ENCODE data around the gene ATP2C2.

The ATP2C2 gene

DNA sequence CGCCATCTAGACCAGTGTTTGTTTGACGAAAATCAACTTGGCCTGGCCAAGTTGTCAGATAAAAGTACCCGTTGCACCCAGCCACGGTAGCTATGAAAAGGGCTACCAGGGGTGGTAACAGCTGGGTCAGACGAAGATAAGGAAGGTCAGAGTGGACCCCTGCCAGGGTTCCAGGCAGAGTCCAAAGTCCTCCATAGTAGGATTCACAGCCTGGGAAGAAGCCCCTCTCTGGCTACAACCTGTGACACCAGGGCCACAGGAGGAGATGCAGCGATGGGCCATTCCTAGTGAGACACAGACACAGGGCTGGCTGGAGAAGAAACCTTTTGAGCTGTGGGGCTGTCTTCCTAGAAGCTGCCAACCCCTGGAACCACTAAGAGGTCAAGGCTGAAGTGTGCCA is 96.8 kb downstream of the ATP2C2 start:
- TF ChIP-seq PKNOX1 (IDR thresholded peaks at IDR 0.05), result no peak
- TF ChIP-seq LEF1 (IDR thresholded peaks at IDR 0.05; ENCODE audit: borderline replicate concordance), result no peak
- no peak for TF ChIP-seq NFRKB (IDR thresholded peaks at IDR 0.05)
- no peak for TF ChIP-seq FOXM1 (IDR thresholded peaks at IDR 0.05; ENCODE audit: borderline replicate concordance)
- no peak for TF ChIP-seq CTBP1 (IDR thresholded peaks at IDR 0.05; ENCODE audit: borderline replicate concordance)
- no peak for TF ChIP-seq TARDBP (IDR thresholded peaks at IDR 0.05)
- TF ChIP-seq HDGF (IDR thresholded peaks at IDR 0.05; ENCODE audit: borderline replicate concordance), result no peak
- no peak for TF ChIP-seq BHLHE40 (IDR thresholded peaks at IDR 0.05; ENCODE audit: borderline replicate concordance)
- no peak for TF ChIP-seq FOXK2 (IDR thresholded peaks at IDR 0.05)
- TF ChIP-seq ELF4 (IDR thresholded peaks at IDR 0.05), result no peak
- no peak for TF ChIP-seq ARNT (IDR thresholded peaks at IDR 0.05)
- TF ChIP-seq FOXA1 (IDR thresholded peaks at IDR 0.05), result no peak
- no peak for TF ChIP-seq SUZ12 (IDR thresholded peaks at IDR 0.05)
- no peak for TF ChIP-seq SP1 (IDR thresholded peaks at IDR 0.05)
- TF ChIP-seq L3MBTL2 (conservative IDR thresholded peaks at IDR 0.05), result no peak
- no peak for TF ChIP-seq ZNF384 (IDR thresholded peaks at IDR 0.05)
- DNase-seq (ENCODE audit: extremely low spot score), result no peak
- ChIA-PET CTCF (no interaction called here), POLR2A (no interaction called here)

- no peak for DNase-seq (ENCODE audit: extremely low spot score)
- CTCF ChIA-PET, result no interaction called here
- TF ChIP-seq SP1 (IDR thresholded peaks at IDR 0.05) (no peak), ARNT (IDR thresholded peaks at IDR 0.05) (no peak), ZNF384 (IDR thresholded peaks at IDR 0.05) (no peak), HDGF (IDR thresholded peaks at IDR 0.05; ENCODE audit: borderline replicate concordance) (no peak), FOXK2 (IDR thresholded peaks at IDR 0.05) (no peak), PKNOX1 (IDR thresholded peaks at IDR 0.05) (no peak), FOXA1 (IDR thresholded peaks at IDR 0.05) (no peak), ELF4 (IDR thresholded peaks at IDR 0.05) (no peak), BHLHE40 (IDR thresholded peaks at IDR 0.05; ENCODE audit: borderline replicate concordance) (no peak), NFRKB (IDR thresholded peaks at IDR 0.05) (no peak), FOXM1 (IDR thresholded peaks at IDR 0.05; ENCODE audit: borderline replicate concordance) (no peak), L3MBTL2 (conservative IDR thresholded peaks at IDR 0.05) (no peak)
- POLR2A ChIA-PET, result no interaction called here
These were observed 98.4 kb downstream of the ATP2C2 start for GRCh38 chr16:84466692-84467091.

- ChIA-PET CTCF (no interaction called here), POLR2A (no interaction called here)
- no peak for TF ChIP-seq ZNF384 (IDR thresholded peaks at IDR 0.05)
- no peak for TF ChIP-seq HDGF (IDR thresholded peaks at IDR 0.05; ENCODE audit: borderline replicate concordance)
- no peak for TF ChIP-seq L3MBTL2 (conservative IDR thresholded peaks at IDR 0.05)
- TF ChIP-seq PKNOX1 (IDR thresholded peaks at IDR 0.05), result no peak
- TF ChIP-seq FOXM1 (IDR thresholded peaks at IDR 0.05; ENCODE audit: borderline replicate concordance), result no peak
- no peak for TF ChIP-seq SP1 (IDR thresholded peaks at IDR 0.05)
- no peak for TF ChIP-seq TARDBP (IDR thresholded peaks at IDR 0.05)
- no peak for TF ChIP-seq LEF1 (IDR thresholded peaks at IDR 0.05; ENCODE audit: borderline replicate concordance)
- no peak for TF ChIP-seq SUZ12 (IDR thresholded peaks at IDR 0.05)
- no peak for DNase-seq (ENCODE audit: extremely low spot score)
These were observed 98.9 kb downstream of the ATP2C2 start for GRCh38 chr16:84467256-84467655.

GRCh38 chr16:84467709-84468108 is 99.4 kb downstream of the ATP2C2 start:
- CTCF ChIA-PET, result no interaction called here
- TF ChIP-seq ELF4 (IDR thresholded peaks at IDR 0.05), result no peak
- TF ChIP-seq FOXA1 (IDR thresholded peaks at IDR 0.05), result no peak
- no peak for TF ChIP-seq HDGF (IDR thresholded peaks at IDR 0.05; ENCODE audit: borderline replicate concordance)
- TF ChIP-seq L3MBTL2 (conservative IDR thresholded peaks at IDR 0.05), result no peak
- TF ChIP-seq CTBP1 (IDR thresholded peaks at IDR 0.05; ENCODE audit: borderline replicate concordance), result no peak
- TF ChIP-seq ZNF384 (IDR thresholded peaks at IDR 0.05), result no peak
- no peak for TF ChIP-seq BHLHE40 (IDR thresholded peaks at IDR 0.05; ENCODE audit: borderline replicate concordance)
- no peak for TF ChIP-seq LEF1 (IDR thresholded peaks at IDR 0.05; ENCODE audit: borderline replicate concordance)
- TF ChIP-seq TARDBP (IDR thresholded peaks at IDR 0.05), result no peak
- TF ChIP-seq PKNOX1 (IDR thresholded peaks at IDR 0.05), result no peak
- no peak for TF ChIP-seq FOXM1 (IDR thresholded peaks at IDR 0.05; ENCODE audit: borderline replicate concordance)
- POLR2A ChIA-PET, result no interaction called here
- no peak for DNase-seq (ENCODE audit: extremely low spot score)

DNA sequence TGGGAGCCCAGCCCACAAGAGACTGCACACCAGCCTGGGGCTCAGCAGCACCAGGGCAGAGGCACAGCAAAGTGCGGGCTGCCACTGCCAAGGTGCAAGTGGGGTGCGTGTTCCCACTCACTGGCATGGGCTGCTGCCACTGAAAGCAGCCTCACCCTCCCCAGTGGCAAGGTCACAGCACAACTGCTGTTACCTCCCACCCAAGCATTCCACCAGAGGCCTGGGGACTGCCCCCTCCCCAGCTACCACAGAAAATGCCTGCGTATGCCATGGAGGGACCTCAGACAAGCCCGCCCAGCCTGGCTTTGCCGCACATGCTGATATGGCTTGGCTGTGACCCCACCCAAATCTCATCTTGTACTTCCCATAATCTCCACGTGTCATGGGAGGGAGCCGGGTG is 103.0 kb downstream of the ATP2C2 start:
- DNase-seq (ENCODE audit: extremely low spot score), result no peak
- CTCF ChIA-PET, result no interaction called here
- POLR2A ChIA-PET, result no interaction called here
- TF ChIP-seq ARNT (IDR thresholded peaks at IDR 0.05) (no peak), HDGF (IDR thresholded peaks at IDR 0.05; ENCODE audit: borderline replicate concordance) (no peak), SUZ12 (IDR thresholded peaks at IDR 0.05) (no peak), TARDBP (IDR thresholded peaks at IDR 0.05) (no peak), L3MBTL2 (conservative IDR thresholded peaks at IDR 0.05) (no peak), FOXM1 (IDR thresholded peaks at IDR 0.05; ENCODE audit: borderline replicate concordance) (no peak), BHLHE40 (IDR thresholded peaks at IDR 0.05; ENCODE audit: borderline replicate concordance) (no peak), SP1 (IDR thresholded peaks at IDR 0.05) (no peak)

DNA sequence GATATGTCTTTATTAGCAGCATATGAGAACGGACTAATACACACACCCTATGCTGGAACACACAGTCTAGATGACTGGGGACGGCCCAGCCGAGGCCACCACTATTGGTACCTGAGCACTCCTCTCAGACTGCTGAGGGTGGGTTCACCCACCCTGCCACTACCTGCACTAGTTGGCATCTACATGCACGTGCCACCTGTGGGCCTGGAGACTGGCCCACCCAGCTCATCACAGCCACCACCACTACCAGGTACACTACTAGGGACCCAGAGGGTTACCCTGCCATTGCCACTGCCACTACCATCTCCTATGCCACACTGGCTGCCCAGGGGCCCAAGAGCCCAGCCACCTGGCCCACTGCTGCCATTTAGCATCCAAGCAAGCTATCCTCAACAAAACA is 103.6 kb downstream of the ATP2C2 start:
- DNase-seq (ENCODE audit: extremely low spot score), result no peak
- TF ChIP-seq SUZ12 (IDR thresholded peaks at IDR 0.05), result no peak
- no peak for TF ChIP-seq LEF1 (IDR thresholded peaks at IDR 0.05; ENCODE audit: borderline replicate concordance)
- no peak for TF ChIP-seq ZNF384 (IDR thresholded peaks at IDR 0.05)
- TF ChIP-seq TARDBP (IDR thresholded peaks at IDR 0.05), result no peak
- no peak for TF ChIP-seq FOXK2 (IDR thresholded peaks at IDR 0.05)
- no peak for TF ChIP-seq NFRKB (IDR thresholded peaks at IDR 0.05)
- TF ChIP-seq CTBP1 (IDR thresholded peaks at IDR 0.05; ENCODE audit: borderline replicate concordance), result no peak
- TF ChIP-seq FOXA1 (IDR thresholded peaks at IDR 0.05), result no peak
- TF ChIP-seq PKNOX1 (IDR thresholded peaks at IDR 0.05), result no peak
- TF ChIP-seq ARNT (IDR thresholded peaks at IDR 0.05), result no peak
- TF ChIP-seq FOXM1 (IDR thresholded peaks at IDR 0.05; ENCODE audit: borderline replicate concordance), result no peak
- POLR2A ChIA-PET, result no interaction called here
- CTCF ChIA-PET, result no interaction called here
